ENCODE measurements around the gene ST6GALNAC5.
A peak's percentile ranks its signal among the peaks of the same experiment; 100 is the strongest.

ST6GALNAC5 gene

DNA sequence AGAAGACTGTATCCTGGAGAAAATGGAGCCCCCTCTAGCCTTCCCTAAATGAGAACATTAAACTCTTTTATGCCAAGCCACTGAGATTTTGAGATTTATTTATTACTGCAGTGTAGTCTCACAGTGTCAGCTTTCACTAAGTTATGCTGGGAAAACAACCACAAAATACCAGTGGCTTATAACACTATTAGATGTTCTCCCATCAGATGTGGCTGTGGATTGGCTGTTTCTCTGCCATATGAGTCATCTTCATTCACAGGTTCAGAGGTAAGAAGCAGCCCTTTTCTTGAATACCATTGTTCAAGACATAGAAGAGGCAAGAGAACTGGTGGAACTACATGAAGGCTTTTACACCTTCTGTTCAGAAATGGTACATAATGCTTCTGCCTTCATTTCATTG is 32.1 kb upstream of the ST6GALNAC5 start:
- H4K20me1 ChIP-seq: no peaks in the 10 kb centered on the region
- no peaks in the 10 kb centered on the region for H3K36me3 ChIP-seq

DNA sequence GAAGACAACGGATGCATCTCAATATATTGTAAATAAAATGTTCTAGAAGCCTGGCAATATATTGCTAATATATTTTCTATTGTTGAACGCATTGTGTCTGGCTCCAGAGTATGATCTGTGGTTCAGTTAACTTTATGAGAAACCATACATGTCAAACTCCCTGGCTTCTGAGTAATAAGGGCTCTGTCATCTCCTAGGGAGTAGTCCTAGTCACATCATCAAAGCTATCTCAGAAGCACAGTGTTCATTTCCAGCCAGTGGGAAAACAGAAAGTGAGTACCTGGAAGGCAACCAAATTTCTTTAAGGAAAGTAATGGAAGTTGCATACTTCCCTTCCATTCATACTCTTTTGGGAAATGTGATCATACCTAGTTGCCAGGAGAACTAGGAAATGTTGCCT is 27.0 kb upstream of the ST6GALNAC5 start:
- H3K4me3 ChIP-seq: no peak overlapping the region
- H3K36me3 ChIP-seq: no peaks in the 10 kb centered on the region
- no peaks in the 10 kb centered on the region for H3K27me3 ChIP-seq
- no peak for TF ChIP-seq Cebpa-rat (IDR thresholded peaks at IDR 0.05)
- H4K20me1 ChIP-seq: no peaks in the 10 kb centered on the region
- H3K4me1 ChIP-seq: no peaks in the 10 kb centered on the region; a peak in 1 of 20 replicates
- H3K9ac ChIP-seq: no peak overlapping the region
- no peak overlapping the region for H3K4me2 ChIP-seq
- H3K9me3 ChIP-seq (replicated peaks in 1 of 11): no peaks in the 10 kb centered on the region
- H3K27ac ChIP-seq: no peak overlapping the region

More for the DNA sequence above, 32.1 kb upstream of the ST6GALNAC5 start:
- no peak overlapping the region for H3K4me3 ChIP-seq
- H3K27me3 ChIP-seq: no peaks in the 10 kb centered on the region
- H3K9me3 ChIP-seq (replicated peaks in 1 of 11): no peaks in the 10 kb centered on the region
- no peak overlapping the region for H3K9ac ChIP-seq
- no peak overlapping the region for H3K27ac ChIP-seq
- no peaks in the 10 kb centered on the region for H3K4me1 ChIP-seq
- no peak overlapping the region for H3K4me2 ChIP-seq
- no peak for TF ChIP-seq Cebpa-rat (IDR thresholded peaks at IDR 0.05)

DNA sequence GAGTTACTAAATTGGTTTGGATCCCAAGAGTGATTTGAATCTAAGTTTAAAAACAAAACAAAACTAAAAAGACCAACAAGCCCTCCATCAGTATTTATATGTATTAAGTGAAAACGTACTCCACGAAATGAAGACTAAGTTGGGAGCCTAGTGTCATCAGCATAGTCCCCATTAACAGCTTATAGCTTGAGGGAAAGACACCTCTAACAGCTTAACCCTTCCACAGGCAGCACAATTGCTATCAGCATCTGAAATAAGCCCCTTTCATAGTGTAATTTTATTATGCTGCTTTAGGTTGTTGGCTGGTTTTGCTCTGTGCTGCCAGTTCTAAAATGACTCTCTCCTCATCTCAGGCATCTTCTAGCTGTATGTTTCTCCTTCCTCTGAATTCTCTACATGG is 25.8 kb upstream of the ST6GALNAC5 start:
- no peaks in the 10 kb centered on the region for H3K36me3 ChIP-seq
- H3K27ac ChIP-seq: no peak overlapping the region
- H3K4me3 ChIP-seq: no peak overlapping the region
- H3K9ac ChIP-seq: no peak overlapping the region
- no peak for TF ChIP-seq Cebpa-rat (IDR thresholded peaks at IDR 0.05)
- no peaks in the 10 kb centered on the region for H3K27me3 ChIP-seq
- H3K4me2 ChIP-seq: no peak overlapping the region
- H3K4me1 ChIP-seq: no peaks in the 10 kb centered on the region; a peak in 1 of 20 replicates
- peaks cover 0 to 1% (median 0%) of the 10 kb centered on the region in 11 experiments; a peak in 1 of 22 replicates for H3K9me3 ChIP-seq (replicated peaks in 1 of 11)
- no peaks in the 10 kb centered on the region for H4K20me1 ChIP-seq

DNA sequence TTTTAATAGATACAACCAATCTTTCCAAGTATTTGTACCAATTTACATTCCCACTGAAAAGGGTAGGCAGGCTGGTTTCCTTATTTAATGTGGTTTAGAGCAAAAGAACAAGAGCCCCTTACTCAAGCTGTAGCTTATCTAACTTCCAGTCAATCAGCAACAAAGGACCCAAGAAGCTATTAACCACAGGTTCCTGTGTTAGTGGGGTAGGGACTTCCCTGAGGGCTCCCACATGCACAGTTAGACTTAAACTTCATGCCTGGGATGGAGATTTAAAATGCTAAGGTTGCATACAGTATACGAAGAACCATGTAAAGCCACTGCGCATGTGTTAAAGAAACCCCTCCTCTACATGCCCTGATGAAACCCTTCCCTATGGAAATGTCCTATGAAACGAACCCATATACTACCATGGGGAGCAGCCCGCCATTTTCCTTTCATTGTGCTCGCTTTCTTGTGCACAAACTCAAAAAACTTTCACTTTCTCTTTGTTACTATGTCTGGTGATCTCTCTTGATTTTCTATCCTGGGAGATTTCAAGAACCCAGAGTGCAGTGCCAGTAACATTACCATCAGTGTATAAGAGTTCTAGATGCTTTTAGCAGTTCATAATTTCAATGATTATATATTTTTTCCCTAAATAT is 23.3 kb upstream of the ST6GALNAC5 start:
- H3K4me3 ChIP-seq: no peak overlapping the region
- no peak for TF ChIP-seq Cebpa-rat (IDR thresholded peaks at IDR 0.05)
- H4K20me1 ChIP-seq: no peaks in the 10 kb centered on the region
- H3K9me3 ChIP-seq (replicated peaks in 1 of 11): peaks cover 0 to 12% (median 6%) of the 10 kb centered on the region in 11 experiments; a peak in 7 of 22 replicates
- no peaks in the 10 kb centered on the region for H3K27me3 ChIP-seq
- no peak overlapping the region for H3K9ac ChIP-seq
- H3K4me1 ChIP-seq: no peaks in the 10 kb centered on the region; a peak in 1 of 20 replicates
- H3K36me3 ChIP-seq: no peaks in the 10 kb centered on the region
- peak overlapping the region in 2 of 11 experiments; percentile 4 to 28; a peak in 1 of 22 replicates for H3K4me2 ChIP-seq
- H3K27ac ChIP-seq: no peak overlapping the region

DNA sequence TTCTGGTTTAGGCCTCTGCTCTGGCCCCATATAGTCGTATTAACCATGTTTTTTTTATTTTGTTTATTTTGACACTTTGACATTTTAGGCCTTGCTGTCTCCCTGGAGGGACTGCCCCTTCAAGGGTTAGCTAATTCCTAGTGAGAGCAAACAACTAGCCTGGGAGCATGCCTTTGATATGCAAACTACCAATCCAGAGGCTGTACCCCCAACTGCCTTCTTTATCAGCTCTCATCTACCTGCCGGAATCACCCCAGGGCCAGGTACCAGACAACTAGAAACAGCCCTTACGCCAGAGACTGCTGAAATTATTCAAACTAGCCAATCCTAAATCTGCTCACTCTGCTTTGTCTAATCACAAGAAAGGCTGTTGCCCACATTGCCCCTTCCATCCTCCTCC is 13.0 kb upstream of the ST6GALNAC5 start:
- Histone ChIP-seq H3K27me3 (no peaks in the 10 kb centered on the region), H3K27ac (no peak overlapping the region), H3K4me3 (no peak overlapping the region), H3K9ac (no peak overlapping the region), H3K9me3 (replicated peaks in 1 of 11) (no peaks in the 10 kb centered on the region), H3K4me1 (no peaks in the 10 kb centered on the region), H4K20me1 (no peaks in the 10 kb centered on the region), H3K36me3 (no peaks in the 10 kb centered on the region), H3K4me2 (no peak overlapping the region)
- TF ChIP-seq Cebpa-rat (IDR thresholded peaks at IDR 0.05): no peak

DNA sequence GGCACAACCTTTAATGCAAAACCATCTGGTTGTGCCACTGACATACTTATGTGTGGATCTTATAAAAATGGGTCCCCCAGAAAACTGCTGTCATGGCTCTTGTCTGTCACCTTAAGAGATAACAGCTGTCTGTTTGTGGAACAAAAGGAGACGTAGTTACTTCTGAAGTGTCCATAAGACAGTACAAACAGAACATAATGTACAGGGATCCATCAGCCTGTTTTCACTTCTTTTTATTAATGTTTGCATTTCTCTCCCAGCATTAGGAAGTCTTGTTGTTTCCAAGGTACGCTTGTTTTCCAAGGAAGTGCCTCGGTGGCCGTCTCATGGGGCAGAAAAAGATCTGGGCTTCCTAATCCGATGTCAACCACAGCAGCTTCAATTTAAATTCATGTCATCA is 11.2 kb upstream of the ST6GALNAC5 start:
- TF ChIP-seq Cebpa-rat (IDR thresholded peaks at IDR 0.05): no peak
- Histone ChIP-seq H3K36me3 (no peaks in the 10 kb centered on the region), H3K9me3 (replicated peaks in 1 of 11) (no peaks in the 10 kb centered on the region), H3K4me3 (no peak overlapping the region), H3K9ac (no peak overlapping the region), H4K20me1 (no peaks in the 10 kb centered on the region), H3K27me3 (no peaks in the 10 kb centered on the region), H3K27ac (no peak overlapping the region), H3K4me2 (no peak overlapping the region), H3K4me1 (no peaks in the 10 kb centered on the region)

DNA sequence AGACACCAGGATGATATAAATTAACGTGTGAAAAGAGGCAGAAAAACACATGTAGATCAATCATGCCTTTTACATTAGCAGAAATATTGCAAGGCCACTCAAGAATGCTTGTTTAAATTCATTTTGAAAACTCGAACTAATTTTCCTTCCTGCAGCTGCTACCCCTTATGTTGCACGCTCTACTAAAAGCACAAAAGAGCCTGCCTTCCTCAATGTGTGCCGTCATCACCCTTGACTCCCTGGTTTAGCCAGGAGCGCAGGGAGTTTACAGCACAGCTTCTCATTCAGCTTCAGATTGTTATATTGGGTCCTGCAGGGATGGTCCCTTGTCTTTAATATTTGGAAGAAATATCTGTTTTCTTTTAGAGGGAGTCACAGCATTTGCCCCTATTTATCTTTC is 10.1 kb upstream of the ST6GALNAC5 start:
- Histone ChIP-seq H3K9ac (no peak overlapping the region), H3K4me3 (no peak overlapping the region), H3K27me3 (no peaks in the 10 kb centered on the region), H3K4me2 (no peak overlapping the region), H3K4me1 (no peaks in the 10 kb centered on the region), H3K36me3 (no peaks in the 10 kb centered on the region), H3K9me3 (replicated peaks in 1 of 11) (no peaks in the 10 kb centered on the region), H3K27ac (no peak overlapping the region), H4K20me1 (no peaks in the 10 kb centered on the region)
- no peak for TF ChIP-seq Cebpa-rat (IDR thresholded peaks at IDR 0.05)

DNA sequence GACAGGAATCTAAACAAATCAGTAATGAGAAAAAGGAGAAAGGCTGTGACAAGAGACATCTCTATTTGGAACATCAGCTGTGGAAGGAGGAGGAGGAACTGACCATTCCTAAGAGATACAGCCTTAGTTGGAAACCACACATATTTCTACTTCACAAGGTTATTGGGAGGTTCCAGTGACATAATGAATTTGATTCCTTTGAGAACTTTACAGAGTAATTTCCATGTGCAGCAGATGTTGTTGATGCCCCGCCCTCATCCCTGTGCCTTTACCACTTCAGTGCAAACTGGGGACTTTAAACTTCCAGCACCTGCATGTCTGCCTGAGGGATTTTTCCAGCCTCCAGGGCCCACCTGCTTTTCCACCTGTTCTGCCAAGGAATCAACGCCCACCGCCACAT is 9.3 kb upstream of the ST6GALNAC5 start:
- Histone ChIP-seq H3K9me3 (replicated peaks in 1 of 11) (no peaks in the 10 kb centered on the region), H4K20me1 (no peaks in the 10 kb centered on the region), H3K27ac (no peak overlapping the region), H3K4me1 (no peaks in the 10 kb centered on the region), H3K4me2 (no peak overlapping the region), H3K4me3 (no peak overlapping the region), H3K9ac (no peak overlapping the region), H3K27me3 (no peaks in the 10 kb centered on the region), H3K36me3 (no peaks in the 10 kb centered on the region)
- no peak for TF ChIP-seq Cebpa-rat (IDR thresholded peaks at IDR 0.05)

DNA sequence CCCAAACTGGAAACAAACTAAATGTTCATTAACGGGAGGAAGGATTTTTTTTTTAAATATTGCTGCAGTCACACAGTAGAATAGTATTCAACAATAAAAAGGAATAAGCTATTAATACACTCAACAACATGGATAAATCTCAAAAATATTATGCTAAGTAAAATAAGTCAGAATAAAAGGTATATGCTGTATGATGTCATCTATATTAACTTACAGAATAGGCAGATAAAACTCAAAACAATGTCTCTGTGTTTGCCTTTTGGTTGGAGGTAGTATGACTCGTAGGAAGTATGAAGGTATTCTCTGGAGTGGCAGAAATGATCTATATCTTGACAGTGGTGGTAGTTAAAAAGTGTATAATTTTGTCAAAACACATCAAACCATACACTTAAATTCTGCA is 6.1 kb upstream of the ST6GALNAC5 start:
- Histone ChIP-seq H3K27me3 (no peaks in the 10 kb centered on the region), H3K4me2 (no peak overlapping the region), H3K9me3 (replicated peaks in 1 of 11) (no peaks in the 10 kb centered on the region), H3K9ac (no peak overlapping the region), H3K27ac (no peak overlapping the region), H3K4me1 (no peaks in the 10 kb centered on the region), H3K4me3 (no peak overlapping the region), H3K36me3 (no peaks in the 10 kb centered on the region), H4K20me1 (no peaks in the 10 kb centered on the region)
- no peak for TF ChIP-seq Cebpa-rat (IDR thresholded peaks at IDR 0.05)

DNA sequence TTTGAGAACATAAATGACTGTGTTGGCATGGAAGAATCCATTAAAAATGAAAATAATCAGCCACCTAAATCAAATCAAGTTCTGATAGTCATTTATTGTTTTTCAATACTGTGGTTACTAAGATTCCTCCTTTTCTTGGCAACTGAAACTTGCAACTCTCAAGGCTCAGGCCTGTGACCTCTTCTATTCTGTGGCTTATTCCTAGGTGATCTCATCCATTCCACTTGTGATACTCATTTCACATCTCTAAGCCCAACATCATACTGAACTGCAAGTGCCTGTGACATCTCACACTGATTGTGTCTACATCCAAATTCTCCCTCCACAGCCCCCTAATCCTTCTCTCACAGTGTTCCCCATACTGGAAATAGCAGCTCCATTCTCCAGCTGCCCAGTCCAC is 4.8 kb upstream of the ST6GALNAC5 start:
- no peaks in the 10 kb centered on the region for H4K20me1 ChIP-seq
- no peak overlapping the region for H3K4me2 ChIP-seq
- TF ChIP-seq Cebpa-rat (IDR thresholded peaks at IDR 0.05): no peak
- no peaks in the 10 kb centered on the region for H3K36me3 ChIP-seq
- no peaks in the 10 kb centered on the region for H3K4me1 ChIP-seq
- H3K27me3 ChIP-seq: no peaks in the 10 kb centered on the region
- H3K27ac ChIP-seq: no peak overlapping the region
- H3K4me3 ChIP-seq: no peak overlapping the region
- no peak overlapping the region for H3K9ac ChIP-seq
- peaks cover 3 to 5% (median 4%) of the 10 kb centered on the region in 11 experiments for H3K9me3 ChIP-seq (replicated peaks in 1 of 11)
